SK-N-MC (cell line): ENCODE data around the gene TANGO2.

Experiments
- EZH2 ChIP-seq: fragments of 200-600 bp; sonication (generic); IDR thresholded peaks from one replicate; pipeline ENCODE4 v1.6.1; 2017; ENCODE audit warnings: antibody characterized with exemption
- POLR2AphosphoS5 ChIP-seq: IDR thresholded peaks from 2 replicates; pipeline ENCODE4 v1.6.1; 2012; ENCODE audit warnings: mild to moderate bottlenecking, low read depth, low read length, borderline replicate concordance

DNA sequence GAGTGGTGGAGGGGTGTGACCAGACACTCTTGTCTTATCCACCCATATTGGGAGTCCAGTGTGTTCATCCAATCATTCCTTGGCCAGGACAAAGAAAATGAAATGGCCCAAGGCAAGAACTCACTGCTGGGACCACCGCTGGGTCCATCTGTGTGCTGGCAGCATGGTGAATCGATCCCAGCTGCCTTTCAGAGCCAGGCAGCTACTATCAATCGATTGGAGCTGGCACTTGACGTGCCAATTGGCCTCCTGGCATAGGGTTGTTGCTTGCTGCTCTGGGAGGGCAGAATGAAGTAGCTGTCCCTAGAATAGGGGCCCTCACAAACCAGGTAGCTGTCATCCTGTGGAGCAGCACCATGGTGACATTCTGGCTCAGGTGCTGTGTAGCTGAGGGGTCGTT lies 2.9 kb upstream of the TANGO2 start:
- no peak for TF ChIP-seq POLR2AphosphoS5
- TF ChIP-seq EZH2, result no peak
